ENCODE results near the gene MARCHF10.

The MARCHF10 gene

GRCh38 chr17:62676952-62677596 lies 131.0 kb downstream of the MARCHF10 start:
- no peak for DNase-seq (ENCODE audit: low spot score)
- TF ChIP-seq, protein P1, sequence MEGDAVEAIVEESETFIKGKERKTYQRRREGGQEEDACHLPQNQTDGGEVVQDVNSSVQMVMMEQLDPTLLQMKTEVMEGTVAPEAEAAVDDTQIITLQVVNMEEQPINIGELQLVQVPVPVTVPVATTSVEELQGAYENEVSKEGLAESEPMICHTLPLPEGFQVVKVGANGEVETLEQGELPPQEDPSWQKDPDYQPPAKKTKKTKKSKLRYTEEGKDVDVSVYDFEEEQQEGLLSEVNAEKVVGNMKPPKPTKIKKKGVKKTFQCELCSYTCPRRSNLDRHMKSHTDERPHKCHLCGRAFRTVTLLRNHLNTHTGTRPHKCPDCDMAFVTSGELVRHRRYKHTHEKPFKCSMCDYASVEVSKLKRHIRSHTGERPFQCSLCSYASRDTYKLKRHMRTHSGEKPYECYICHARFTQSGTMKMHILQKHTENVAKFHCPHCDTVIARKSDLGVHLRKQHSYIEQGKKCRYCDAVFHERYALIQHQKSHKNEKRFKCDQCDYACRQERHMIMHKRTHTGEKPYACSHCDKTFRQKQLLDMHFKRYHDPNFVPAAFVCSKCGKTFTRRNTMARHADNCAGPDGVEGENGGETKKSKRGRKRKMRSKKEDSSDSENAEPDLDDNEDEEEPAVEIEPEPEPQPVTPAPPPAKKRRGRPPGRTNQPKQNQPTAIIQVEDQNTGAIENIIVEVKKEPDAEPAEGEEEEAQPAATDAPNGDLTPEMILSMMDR (IDR thresholded peaks at IDR 0.05; ENCODE audit: extremely low read depth, missing control alignments), result no peak

GRCh38 chr17:62676231-62676943 lies 131.7 kb downstream of the MARCHF10 start:
- TF ChIP-seq, protein P1 (IDR thresholded peaks at IDR 0.05; ENCODE audit: extremely low read depth, missing control alignments), result no peak
- DNase-seq (ENCODE audit: low spot score), result no peak

GRCh38 chr17:62675701-62676100 lies 132.4 kb downstream of the MARCHF10 start:
- DNase-seq (ENCODE audit: low spot score), result no peak
- TF ChIP-seq, protein P1 (IDR thresholded peaks at IDR 0.05; ENCODE audit: extremely low read depth, missing control alignments), result no peak

DNA sequence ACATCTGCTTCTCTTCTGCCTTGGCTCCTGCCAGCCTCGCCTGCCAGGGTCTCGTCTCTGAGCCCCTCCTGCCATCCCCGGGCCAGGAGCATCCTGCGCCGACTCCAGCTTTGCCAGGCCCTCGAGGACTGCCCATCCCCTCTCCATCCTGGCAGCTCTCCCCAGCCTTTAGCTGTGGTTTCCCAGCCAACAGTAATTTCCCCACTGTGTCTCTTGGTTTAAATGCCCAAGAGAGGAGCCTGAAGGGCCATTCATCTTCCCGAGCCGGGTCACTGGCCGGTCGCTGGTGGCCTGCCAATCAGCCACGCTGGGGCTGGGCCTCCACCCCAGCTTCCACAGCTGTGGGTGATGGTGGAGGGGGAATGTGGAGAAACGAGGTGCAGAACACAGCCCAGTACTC lies 132.9 kb downstream of the MARCHF10 start:
- TF ChIP-seq, protein P1 (IDR thresholded peaks at IDR 0.05; ENCODE audit: extremely low read depth, missing control alignments), result no peak
- DNase-seq (ENCODE audit: low spot score), result no peak

DNA sequence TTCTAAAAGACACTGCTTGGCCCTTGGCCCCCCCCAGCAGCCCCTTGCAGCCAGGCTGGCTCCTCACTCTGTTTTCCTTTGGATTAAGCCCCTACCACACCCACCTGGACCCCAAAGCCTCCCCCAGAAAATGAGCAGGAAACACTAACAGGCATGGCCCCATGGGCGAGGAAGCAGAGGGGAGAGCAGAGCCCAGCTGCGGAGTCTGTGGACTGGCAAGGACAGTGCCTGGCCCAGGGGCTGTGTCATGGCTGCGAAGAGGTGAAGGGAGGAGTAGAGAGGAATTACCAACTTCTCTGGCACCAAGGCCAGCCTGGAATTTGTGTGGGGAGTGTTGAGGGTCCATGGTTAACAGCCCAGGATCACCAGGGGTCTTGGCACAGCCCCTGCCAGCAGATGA lies 133.3 kb downstream of the MARCHF10 start:
- DNase-seq (ENCODE audit: low spot score), result no peak
- TF ChIP-seq, protein P1 (IDR thresholded peaks at IDR 0.05; ENCODE audit: extremely low read depth, missing control alignments), result no peak

GRCh38 chr17:62674363-62674739 lies 133.8 kb downstream of the MARCHF10 start:
- TF ChIP-seq, protein P1 (IDR thresholded peaks at IDR 0.05; ENCODE audit: extremely low read depth, missing control alignments), result no peak
- DNase-seq (ENCODE audit: low spot score), result no peak

GRCh38 chr17:62673614-62674362 lies 134.3 kb downstream of the MARCHF10 start:
- TF ChIP-seq, protein P1 (IDR thresholded peaks at IDR 0.05; ENCODE audit: extremely low read depth, missing control alignments), result no peak
- DNase-seq (ENCODE audit: low spot score), result no peak

All from GM20000 (cell line).